22Rv1 (cell line): Measurements from ENCODE around the gene RAD51B.

ENCODE experiments used
- H3K27ac ChIP-seq: fragments of 450-650 bp; 2 replicates; pipeline ENCODE4 v1.5.1; 2017
- ZFX ChIP-seq: fragments of 450-650 bp; IDR thresholded peaks from 2 replicates; pipeline ENCODE4 v1.6.1; 2017; ENCODE audit warnings: antibody characterized with exemption, borderline replicate concordance
- TF ChIP-seq, protein P1 (sequence below): fragments of 450-650 bp; IDR thresholded peaks from 2 replicates; pipeline ENCODE4 v1.5.1; 2017; ENCODE audit warnings: mild to moderate bottlenecking

The RAD51B gene

DNA sequence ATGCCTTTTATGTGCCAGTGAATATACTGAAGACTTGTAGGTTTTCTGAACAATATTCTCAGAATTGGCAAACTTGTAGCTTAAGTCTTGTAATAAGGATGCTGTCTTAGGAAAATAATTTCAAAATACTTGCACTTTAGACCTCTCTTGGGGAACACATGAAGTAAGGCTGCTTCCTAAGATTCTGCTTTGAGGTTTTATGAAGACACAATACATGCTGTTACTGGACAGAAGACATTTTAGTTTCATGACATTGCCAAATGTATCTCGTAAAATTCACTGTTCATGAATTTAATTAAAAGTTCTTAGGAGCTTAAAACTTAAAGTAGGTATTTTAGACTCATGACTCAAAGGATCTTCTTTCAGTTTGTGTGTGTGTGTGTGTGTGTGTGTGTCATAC is 80.7 kb downstream of the RAD51B start:
- TF ChIP-seq, protein P1, sequence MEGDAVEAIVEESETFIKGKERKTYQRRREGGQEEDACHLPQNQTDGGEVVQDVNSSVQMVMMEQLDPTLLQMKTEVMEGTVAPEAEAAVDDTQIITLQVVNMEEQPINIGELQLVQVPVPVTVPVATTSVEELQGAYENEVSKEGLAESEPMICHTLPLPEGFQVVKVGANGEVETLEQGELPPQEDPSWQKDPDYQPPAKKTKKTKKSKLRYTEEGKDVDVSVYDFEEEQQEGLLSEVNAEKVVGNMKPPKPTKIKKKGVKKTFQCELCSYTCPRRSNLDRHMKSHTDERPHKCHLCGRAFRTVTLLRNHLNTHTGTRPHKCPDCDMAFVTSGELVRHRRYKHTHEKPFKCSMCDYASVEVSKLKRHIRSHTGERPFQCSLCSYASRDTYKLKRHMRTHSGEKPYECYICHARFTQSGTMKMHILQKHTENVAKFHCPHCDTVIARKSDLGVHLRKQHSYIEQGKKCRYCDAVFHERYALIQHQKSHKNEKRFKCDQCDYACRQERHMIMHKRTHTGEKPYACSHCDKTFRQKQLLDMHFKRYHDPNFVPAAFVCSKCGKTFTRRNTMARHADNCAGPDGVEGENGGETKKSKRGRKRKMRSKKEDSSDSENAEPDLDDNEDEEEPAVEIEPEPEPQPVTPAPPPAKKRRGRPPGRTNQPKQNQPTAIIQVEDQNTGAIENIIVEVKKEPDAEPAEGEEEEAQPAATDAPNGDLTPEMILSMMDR, result no peak
- TF ChIP-seq ZFX, result no peak
- H3K27ac ChIP-seq, result no peak overlapping the region

DNA sequence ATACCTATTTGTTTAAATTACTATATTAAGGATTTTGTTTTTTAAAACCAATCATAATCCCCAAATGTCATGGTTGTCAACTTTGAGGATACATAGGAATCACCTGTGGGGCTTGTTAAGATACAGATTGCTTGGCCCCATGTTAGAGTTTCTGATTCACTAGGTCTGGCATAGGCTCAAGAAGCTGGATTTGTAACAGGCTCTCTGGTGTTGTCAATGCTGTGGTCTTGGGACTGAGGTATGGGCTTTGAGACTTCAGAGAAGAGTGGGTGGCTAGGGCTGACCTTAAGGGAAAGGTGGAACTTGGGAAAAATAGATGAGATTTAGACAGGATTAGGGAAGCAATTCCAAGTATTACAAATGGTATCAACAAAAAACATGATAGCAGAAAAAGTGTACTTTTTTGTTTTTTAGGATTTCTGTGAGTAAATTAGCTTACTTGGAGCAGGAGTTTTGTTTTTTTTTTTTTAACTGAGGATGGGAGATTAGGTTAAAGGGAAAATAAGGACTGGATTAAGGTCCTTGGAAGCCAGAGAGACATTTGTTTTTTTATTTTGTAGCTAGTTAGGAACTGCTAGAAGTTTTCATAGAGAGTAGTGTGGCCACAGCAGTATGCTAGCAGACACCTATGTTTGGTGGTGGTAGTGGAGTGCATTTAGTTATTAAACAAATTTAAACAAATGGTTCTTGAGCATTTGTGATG is 88.6 kb downstream of the RAD51B start:
- TF ChIP-seq, protein P1, result no peak
- no peak for TF ChIP-seq ZFX
- H3K27ac ChIP-seq, result no peak overlapping the region

DNA sequence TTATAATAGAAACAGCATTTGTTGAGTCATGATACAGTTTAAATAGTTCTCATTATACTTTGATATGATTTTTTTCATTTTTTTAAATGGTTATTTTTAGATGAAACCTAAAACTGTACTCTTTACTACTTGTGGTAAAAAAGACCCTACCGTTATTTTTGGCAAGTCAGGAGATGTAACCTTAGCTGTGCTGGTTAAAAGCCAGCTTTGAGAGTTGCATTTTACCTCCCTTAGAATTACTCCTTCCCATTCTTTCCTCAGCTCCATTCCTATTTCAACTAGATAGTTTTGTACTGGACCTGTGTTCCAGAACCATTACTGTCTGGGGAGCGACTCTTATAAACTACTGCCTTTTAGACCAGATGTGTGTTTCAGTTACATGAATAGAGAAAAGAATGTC is 92.0 kb downstream of the RAD51B start:
- H3K27ac ChIP-seq, result no peak overlapping the region
- TF ChIP-seq, protein P1, result no peak
- no peak for TF ChIP-seq ZFX

DNA sequence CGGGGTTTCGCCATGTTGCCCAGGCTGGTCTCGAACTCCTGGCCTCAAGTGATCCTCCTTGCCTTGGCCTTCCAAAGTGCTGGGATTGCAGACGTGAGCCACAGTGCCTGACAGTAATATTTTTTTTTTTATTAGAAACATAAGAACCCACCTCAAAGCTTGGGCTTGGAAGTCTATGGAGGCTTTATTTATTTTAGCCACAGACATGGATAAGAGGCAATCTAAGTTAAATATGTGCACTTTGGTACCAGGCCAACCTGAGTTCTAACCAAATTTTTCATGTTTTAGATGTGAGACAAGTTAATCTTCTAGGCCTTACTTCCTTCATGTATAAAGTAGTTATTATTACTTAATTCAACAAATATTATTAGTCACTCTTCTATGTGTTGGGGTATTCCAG is 96.9 kb downstream of the RAD51B start:
- TF ChIP-seq, protein P1, result no peak
- TF ChIP-seq ZFX, result no peak
- no peak overlapping the region for H3K27ac ChIP-seq

DNA sequence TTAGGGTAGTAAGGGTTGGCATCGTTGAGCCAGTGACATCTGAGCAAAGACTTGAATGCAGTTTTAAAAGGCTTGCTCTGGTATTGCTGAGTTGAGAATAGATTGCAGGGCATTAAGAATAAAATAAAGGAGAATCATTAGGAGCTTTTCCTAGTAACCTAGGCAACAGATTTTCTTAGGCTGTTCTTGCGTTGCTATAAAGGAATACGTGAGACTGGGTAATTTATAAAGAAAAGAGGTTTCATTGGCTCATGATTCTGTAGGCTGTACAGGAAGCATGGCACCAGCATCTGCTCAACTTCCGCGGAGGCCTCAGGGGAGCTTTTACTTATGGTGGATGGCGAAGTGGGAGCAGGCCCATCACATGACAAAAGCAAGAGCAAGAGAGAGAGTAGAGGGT is 97.4 kb downstream of the RAD51B start:
- TF ChIP-seq ZFX, result no peak
- TF ChIP-seq, protein P1, result no peak

DNA sequence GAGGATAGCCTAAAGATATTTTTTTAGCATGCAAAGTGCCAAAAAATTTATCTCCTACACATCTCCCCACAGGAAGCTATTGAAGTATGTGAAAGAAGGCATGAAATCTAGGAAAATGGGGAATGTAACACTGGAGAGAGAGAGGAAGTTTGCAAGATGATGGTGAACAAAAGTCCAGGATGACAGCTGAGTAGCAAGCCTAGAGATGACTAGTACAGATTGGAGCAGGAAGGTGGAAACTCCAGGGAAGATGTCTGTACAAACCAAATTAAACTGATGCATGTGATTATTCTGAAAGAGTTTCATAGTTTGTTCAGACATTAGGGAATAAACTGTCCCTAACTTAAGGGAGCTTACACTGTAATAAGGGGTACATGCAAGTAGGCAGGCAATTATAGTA is 99.3 kb downstream of the RAD51B start:
- TF ChIP-seq, protein P1, result no peak
- TF ChIP-seq ZFX, result no peak

More for the DNA sequence above, 97.4 kb downstream of the RAD51B start:
- no peak overlapping the region for H3K27ac ChIP-seq

DNA sequence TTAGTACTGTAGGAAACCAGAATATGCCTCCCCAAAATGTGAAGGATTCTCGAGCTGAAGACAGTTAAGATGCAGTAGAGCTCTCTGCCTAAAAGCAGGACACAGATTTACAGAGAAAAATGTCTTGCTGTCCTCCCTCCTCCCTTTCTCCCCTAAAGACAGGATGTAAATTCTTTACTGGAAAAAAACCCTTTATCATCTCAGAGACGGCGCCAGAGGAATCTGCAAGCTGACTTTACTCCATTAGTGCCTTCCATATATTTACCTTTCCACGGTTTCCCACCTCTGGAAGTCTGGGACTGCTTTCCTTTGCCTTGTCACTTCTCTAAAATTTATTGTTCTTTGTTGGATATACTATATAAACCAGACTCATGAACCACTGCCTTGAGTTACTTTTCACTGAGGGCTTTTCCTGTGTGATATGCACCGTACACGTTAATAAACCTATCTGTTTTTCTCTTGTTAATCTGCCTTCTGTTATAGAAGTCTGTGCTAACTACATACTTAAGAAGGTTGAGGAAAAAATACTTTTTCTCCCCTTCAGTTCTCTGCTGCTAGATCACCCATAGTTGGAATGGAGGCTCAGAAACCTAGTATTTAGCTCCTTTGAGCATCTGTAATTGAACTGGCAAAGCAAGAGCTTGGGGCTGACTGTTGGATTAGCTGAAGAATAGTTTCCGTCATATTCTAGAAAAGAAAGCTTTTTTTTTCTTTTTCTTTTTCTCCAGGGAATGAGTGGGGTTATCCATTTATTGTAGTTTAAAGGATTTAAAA is 99.9 kb downstream of the RAD51B start:
- TF ChIP-seq, protein P1, result no peak
- TF ChIP-seq ZFX, result no peak
- no peak overlapping the region for H3K27ac ChIP-seq

More for the DNA sequence above, 99.3 kb downstream of the RAD51B start:
- H3K27ac ChIP-seq, result no peak overlapping the region
